Breast epithelium (tissue), 3 donors: ENCODE measurements around the gene FTO.

Source experiments
- POLR2A ChIP-seq: fragments of 450-650 bp; IDR thresholded peaks from one replicate; pipeline ENCODE4 v1.6.1; 2016; ENCODE audit warnings: antibody characterized with exemption, mild to moderate bottlenecking, moderate library complexity
- POLR2AphosphoS5 ChIP-seq, 3 donors: sonication (generic); formaldehyde crosslinking; IDR thresholded peaks; one replicate each; pipeline ENCODE4 v1.6.1; 2017; ENCODE audit warnings: antibody characterized with exemption in 3 of 3
- TF ChIP-seq, protein P1 (sequence below), 3 donors: fragments of 450-650 bp; IDR thresholded peaks; one replicate each; pipeline ENCODE4 v1.5.1; 2016 to 2017; ENCODE audit warnings: antibody characterized with exemption in 3 of 3, mild to moderate bottlenecking in 3 of 3, moderate library complexity in 3 of 3

GRCh38 chr16:53703590-53704444, at the start of gene FTO, which contains the start of gene RPGRIP1L:
- TF ChIP-seq, protein P1, sequence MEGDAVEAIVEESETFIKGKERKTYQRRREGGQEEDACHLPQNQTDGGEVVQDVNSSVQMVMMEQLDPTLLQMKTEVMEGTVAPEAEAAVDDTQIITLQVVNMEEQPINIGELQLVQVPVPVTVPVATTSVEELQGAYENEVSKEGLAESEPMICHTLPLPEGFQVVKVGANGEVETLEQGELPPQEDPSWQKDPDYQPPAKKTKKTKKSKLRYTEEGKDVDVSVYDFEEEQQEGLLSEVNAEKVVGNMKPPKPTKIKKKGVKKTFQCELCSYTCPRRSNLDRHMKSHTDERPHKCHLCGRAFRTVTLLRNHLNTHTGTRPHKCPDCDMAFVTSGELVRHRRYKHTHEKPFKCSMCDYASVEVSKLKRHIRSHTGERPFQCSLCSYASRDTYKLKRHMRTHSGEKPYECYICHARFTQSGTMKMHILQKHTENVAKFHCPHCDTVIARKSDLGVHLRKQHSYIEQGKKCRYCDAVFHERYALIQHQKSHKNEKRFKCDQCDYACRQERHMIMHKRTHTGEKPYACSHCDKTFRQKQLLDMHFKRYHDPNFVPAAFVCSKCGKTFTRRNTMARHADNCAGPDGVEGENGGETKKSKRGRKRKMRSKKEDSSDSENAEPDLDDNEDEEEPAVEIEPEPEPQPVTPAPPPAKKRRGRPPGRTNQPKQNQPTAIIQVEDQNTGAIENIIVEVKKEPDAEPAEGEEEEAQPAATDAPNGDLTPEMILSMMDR (IDR thresholded peaks at IDR 0.05) = peak in 1 of 3 donors; percentile 28
- TF ChIP-seq POLR2A = peak; percentile 37
- peak; percentile 74 to 87 (median 86) for TF ChIP-seq POLR2AphosphoS5 (IDR thresholded peaks at IDR 0.05)
